Body of pancreas (tissue), 4 donors: ENCODE results near the gene DENND5B. TPM values are rescaled to one million over a fixed set of nuclear protein-coding genes. Genes with fewer than 3 reads are reported as not detected.
A peak's percentile ranks its signal among the peaks of the same experiment; 100 is the strongest.
"Not testable (repeated sequence)": the region's sequence is repeated elsewhere in the genome, so short reads cannot be mapped to it uniquely, and the experiment has no call there.

Experiments
- ATAC-seq: fragments of 150-250 bp; one replicate; pipeline ENCODE4 v1.9.1; 2016
- DNase-seq, 4 donors: peaks; one replicate each; pipeline ENCODE4 v3.0.0-alpha.2; 2019
- H3K27ac ChIP-seq, 4 donors: fragments of 200-600 bp; sonication (generic); 1 replicate in 3 of 4; 2 replicates in 1 of 4; pipeline versions ENCODE4 v1.5.1 to v1.6.1; 2016 to 2019; ENCODE audit warnings: mild to moderate bottlenecking in 1 of 4, mixed read lengths in 1 of 4, moderate library complexity in 1 of 4
- H3K27me3 ChIP-seq, 2 donors: fragments of 200-600 bp; sonication (generic); one replicate each; pipeline ENCODE4 v1.6.0; 2016; ENCODE audit warnings: mild to moderate bottlenecking in 1 of 2
- H3K36me3 ChIP-seq, 2 donors: fragments of 200-600 bp; sonication (generic); replicated peaks in 1 of 2; 2 replicates each; pipeline ENCODE4 v1.5.1; 2016; ENCODE audit warnings: low read depth in 2 of 2; ENCODE audit not compliant: insufficient read depth in 1 of 2
- H3K4me1 ChIP-seq: fragments of 200-600 bp; sonication (generic); one replicate; pipeline ENCODE4 v1.6.0; 2016
- H3K4me3 ChIP-seq, 2 donors: fragments of 200-600 bp; sonication (generic); 1 replicate in 1 of 2; 2 replicates in 1 of 2; pipeline ENCODE4 v1.5.1; 2016 to 2019
- H3K9me3 ChIP-seq, 3 donors: fragments of 200-600 bp; sonication (generic); 1 replicate in 2 of 3; 2 replicates in 1 of 3; pipeline ENCODE4 v1.5.1; 2016
- POLR2A ChIP-seq, 3 donors: fragments of 450-650 bp; IDR thresholded peaks; one replicate each; pipeline ENCODE4 v1.6.1; 2016; ENCODE audit warnings: antibody characterized with exemption in 3 of 3, mild to moderate bottlenecking in 2 of 3
- WGBS, 2 donors: methylation state at CpG; one replicate each; pipeline ENCODE4 v1.1.5; 2017; 5-methylcytosine and 5-hydroxymethylcytosine counted together
- intact Hi-C: fragments of 100-400 bp; cut with DNase I; formaldehyde crosslinking; loops from one replicate; pipeline ENCODE4 v1.15.1; 2023
- total RNA-seq, 2 donors: library from RNA; depleted of rRNA; stranded (reverse); fragments of >200 nt; gene quantifications; one replicate each; pipeline ENCODE4 v1.1.0, GENCODE V29; 2016
- TF ChIP-seq, protein P1 (sequence below), 7 experiments: fragments of 450-650 bp in 4 of 7; fragments of 200-600 bp in 3 of 7; sonication (generic) in 3 of 7; IDR thresholded peaks; one replicate each; pipeline ENCODE4 v1.5.1; 2016 to 2019; ENCODE audit warnings: antibody characterized with exemption in 7 of 7

Gene DENND5B
- total RNA-seq, 2 donors from 2014 or later = 8.8 to 32.0 TPM

DNA sequence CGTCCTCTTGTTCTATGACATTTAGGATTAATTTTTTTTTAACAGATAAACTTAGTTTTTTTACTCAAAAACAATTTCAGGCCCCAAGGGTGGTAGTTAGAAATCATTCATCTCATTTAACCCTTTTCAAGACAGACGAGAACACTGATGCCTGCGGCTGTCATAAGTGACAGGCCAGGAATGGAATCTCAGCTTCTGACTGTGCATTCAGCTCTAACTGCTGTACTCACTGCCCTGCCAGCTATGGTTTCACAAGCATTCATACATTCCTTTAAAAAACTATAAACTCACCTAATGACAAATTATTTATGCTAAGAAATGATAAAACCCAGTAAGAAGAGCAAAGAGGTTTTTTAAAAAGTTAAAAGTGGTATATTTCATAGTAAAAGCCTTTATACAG lies 8.8 kb downstream of the DENND5B start:
- intact Hi-C loops = no loop called here
- WGBS, 2 donors = 73 to 81% methylated on average over 3 of the region's 3 CpGs
- no peak overlapping the region for H3K4me3 ChIP-seq
- no peak overlapping the region for H3K27ac ChIP-seq
- DNase-seq = no peak
- no peak for TF ChIP-seq POLR2A (IDR thresholded peaks at IDR 0.05)
- TF ChIP-seq, protein P1, sequence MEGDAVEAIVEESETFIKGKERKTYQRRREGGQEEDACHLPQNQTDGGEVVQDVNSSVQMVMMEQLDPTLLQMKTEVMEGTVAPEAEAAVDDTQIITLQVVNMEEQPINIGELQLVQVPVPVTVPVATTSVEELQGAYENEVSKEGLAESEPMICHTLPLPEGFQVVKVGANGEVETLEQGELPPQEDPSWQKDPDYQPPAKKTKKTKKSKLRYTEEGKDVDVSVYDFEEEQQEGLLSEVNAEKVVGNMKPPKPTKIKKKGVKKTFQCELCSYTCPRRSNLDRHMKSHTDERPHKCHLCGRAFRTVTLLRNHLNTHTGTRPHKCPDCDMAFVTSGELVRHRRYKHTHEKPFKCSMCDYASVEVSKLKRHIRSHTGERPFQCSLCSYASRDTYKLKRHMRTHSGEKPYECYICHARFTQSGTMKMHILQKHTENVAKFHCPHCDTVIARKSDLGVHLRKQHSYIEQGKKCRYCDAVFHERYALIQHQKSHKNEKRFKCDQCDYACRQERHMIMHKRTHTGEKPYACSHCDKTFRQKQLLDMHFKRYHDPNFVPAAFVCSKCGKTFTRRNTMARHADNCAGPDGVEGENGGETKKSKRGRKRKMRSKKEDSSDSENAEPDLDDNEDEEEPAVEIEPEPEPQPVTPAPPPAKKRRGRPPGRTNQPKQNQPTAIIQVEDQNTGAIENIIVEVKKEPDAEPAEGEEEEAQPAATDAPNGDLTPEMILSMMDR (IDR thresholded peaks at IDR 0.05) = no peak
- no peak for ATAC-seq
- no peaks in the 10 kb centered on the region for H3K9me3 ChIP-seq
- peaks cover 11% of the 10 kb centered on the region for H3K4me1 ChIP-seq
- H3K36me3 ChIP-seq = no peaks in the 10 kb centered on the region
- H3K27me3 ChIP-seq = no peaks in the 10 kb centered on the region

DNA sequence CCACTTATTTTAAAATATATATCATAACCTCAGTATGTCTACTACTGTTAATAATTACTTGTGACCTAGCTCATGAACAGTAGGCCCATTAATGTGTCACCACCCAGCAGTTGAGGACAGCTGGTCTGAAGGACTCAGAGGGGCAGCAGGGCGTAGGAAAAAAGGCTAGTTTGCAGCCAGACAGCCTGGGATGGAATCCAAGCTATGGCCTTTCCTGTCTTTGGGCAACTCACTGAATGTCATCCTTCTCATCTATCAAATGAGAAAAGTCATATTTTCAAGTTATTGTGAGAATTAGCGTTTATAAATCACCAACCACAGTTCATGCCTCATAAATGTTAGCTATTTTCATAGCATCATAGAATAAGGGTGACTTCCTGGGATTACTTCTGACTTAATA lies 12.3 kb downstream of the DENND5B start:
- H3K36me3 ChIP-seq = no peaks in the 10 kb centered on the region
- ATAC-seq (no peak), DNase-seq (peak in 1 of 4 donors; percentile 9)
- intact Hi-C loops = no loop called here
- H3K4me3 ChIP-seq = no peak overlapping the region
- H3K27me3 ChIP-seq = no peaks in the 10 kb centered on the region
- H3K4me1 ChIP-seq = peaks cover 9% of the 10 kb centered on the region
- no peaks in the 10 kb centered on the region for H3K9me3 ChIP-seq
- peak overlapping the region in 1 of 4 donors; percentile 25 for H3K27ac ChIP-seq
- TF ChIP-seq, protein P1 (IDR thresholded peaks at IDR 0.05) = no peak
- TF ChIP-seq POLR2A (IDR thresholded peaks at IDR 0.05) = no peak
- 28 to 43% methylated on average over 2 of the region's 2 CpGs for WGBS, 2 donors

DNA sequence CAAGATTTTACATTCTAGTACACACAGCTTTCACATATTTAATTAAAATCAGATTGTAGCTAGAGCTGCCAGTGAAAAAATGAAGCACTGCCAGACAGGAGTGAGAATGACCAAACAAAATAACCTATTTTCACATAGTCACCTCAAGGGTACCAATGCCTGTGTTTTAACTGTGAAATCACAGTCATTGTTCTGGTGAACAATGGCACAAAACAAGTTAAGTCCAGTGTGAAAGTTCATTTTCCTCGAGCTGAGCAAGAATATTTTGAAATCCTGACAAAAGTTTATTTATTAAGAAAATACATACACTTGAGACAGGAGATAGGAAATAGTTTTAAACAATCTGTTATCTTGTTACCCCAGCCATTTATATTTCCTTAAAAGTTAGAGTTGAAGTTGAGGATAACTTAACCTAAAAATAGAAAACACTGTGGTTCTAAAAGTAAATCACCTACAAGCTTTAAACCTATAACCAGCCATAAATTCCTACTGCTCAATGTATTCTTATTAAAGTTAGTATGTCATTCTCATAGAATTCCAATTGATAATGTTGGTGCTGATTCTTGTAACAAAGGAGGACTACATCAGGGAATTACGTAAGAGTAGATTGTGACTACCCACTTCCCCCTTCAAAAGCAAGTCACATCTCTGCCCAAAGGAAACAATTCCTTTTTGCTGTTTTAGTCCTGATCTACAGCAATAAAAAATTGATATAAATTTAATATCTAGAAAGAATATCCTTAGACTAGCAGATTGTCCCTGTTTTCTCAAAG lies 15.9 kb downstream of the DENND5B start:
- Histone ChIP-seq H3K9me3 (no peaks in the 10 kb centered on the region), H3K36me3 (no peaks in the 10 kb centered on the region), H3K4me3 (no peak overlapping the region), H3K27ac (no peak overlapping the region), H3K27me3 (no peaks in the 10 kb centered on the region), H3K4me1 (peaks cover 16% of the 10 kb centered on the region)
- no peak for TF ChIP-seq POLR2A (IDR thresholded peaks at IDR 0.05)
- TF ChIP-seq, protein P1 (IDR thresholded peaks at IDR 0.05) = no peak
- intact Hi-C loops = no loop called here
- ATAC-seq (no peak), DNase-seq (no peak)
- 35 to 43% methylated on average over 2 of the region's 2 CpGs for WGBS, 2 donors

DNA sequence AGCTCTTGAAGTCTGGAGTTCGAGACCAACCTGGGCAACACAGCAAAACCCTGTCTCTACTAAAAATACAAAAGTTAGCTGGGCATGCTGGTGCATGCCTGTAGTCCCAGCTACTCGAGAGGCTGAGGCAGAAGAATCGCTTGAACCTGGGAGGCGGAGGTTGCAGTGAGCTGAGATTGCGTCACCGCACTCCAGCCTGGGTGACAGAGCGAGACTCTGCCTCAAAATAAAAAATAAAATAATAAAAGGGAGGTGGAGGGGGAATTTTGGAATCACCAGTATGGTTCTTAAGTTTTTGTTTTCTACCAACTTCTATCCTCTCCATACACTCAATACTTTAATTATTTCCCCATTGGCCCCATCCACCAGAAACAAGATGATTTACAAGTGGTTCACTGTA lies 16.6 kb downstream of the DENND5B start:
- H3K27me3 ChIP-seq, DNase-seq, H3K4me3 ChIP-seq, H3K36me3 ChIP-seq, intact Hi-C loops, H3K9me3 ChIP-seq, H3K27ac ChIP-seq, ATAC-seq: not testable (repeated sequence)
- 95% methylated on average over 7 of the region's 7 CpGs for WGBS, 2 donors
- H3K4me1 ChIP-seq = peaks cover 16% of the 10 kb centered on the region

DNA sequence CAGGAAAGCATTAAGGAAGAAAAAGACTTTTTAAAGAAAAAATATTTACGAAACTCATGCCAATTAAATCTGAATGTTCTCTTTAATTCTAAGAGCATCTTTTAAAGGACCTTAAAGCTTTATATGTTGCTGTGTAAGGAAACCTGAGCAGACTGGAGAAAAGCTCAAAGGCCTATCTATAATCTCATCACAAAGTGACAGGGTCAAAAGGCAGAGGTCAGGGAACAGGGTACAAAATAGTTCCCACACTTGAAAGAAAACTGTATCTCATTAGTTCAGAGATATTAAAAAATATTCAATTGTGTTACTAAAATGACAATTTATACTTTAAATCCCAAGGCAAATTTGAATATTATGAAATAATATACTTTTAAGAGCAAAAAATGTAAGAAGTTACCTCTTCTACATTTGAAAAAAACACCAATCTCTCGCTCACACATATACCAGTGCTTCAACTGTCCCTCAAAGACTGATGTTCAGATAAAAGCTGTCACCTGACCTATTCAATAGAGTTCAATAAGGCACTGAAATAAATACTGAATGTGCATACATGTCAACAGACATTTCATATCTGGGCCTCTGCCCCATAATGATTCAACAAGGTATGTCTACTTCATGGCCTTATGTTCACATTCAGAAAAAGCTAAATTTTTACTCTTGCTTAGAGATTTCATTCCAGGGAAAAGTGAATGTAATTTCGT lies 17.9 kb downstream of the DENND5B start:
- Histone ChIP-seq H3K27ac (no peak overlapping the region), H3K36me3 (no peaks in the 10 kb centered on the region), H3K4me3 (no peak overlapping the region), H3K27me3 (no peaks in the 10 kb centered on the region), H3K9me3 (no peaks in the 10 kb centered on the region), H3K4me1 (peaks cover 16% of the 10 kb centered on the region)
- 88 to 95% methylated on average over 3 of the region's 3 CpGs for WGBS, 2 donors
- TF ChIP-seq POLR2A (IDR thresholded peaks at IDR 0.05) = no peak
- TF ChIP-seq, protein P1 (IDR thresholded peaks at IDR 0.05) = no peak
- intact Hi-C loops = no loop called here
- ATAC-seq = no peak
- no peak for DNase-seq
